Fibroblast of skin of right biceps (primary cell): ENCODE measurements around the gene TXNDC5.

Source experiments
- DNase-seq: peaks from one replicate; pipeline ENCODE4 v3.0.0-alpha.2; 2013

The TXNDC5 gene

DNA sequence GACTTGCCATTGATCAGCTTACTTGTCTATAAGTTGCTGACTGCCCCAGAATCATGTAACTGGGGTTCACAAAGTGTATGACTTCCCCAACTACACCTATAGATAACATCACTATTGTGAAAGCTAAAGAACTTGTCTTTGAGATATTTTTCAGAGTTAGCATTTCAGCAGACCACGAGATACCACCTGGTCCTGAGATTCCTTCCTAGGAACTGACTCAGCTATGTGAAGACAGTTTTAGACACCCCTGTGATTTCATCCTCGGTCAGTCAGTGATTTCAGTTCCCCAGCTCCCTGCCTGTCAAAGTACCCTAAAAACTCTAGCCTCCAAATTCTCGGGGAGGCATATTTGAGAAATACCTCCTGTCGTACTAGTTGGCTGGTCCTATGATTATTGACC lies 62.4 kb downstream of the TXNDC5 start:
- peak; percentile 3 for DNase-seq

DNA sequence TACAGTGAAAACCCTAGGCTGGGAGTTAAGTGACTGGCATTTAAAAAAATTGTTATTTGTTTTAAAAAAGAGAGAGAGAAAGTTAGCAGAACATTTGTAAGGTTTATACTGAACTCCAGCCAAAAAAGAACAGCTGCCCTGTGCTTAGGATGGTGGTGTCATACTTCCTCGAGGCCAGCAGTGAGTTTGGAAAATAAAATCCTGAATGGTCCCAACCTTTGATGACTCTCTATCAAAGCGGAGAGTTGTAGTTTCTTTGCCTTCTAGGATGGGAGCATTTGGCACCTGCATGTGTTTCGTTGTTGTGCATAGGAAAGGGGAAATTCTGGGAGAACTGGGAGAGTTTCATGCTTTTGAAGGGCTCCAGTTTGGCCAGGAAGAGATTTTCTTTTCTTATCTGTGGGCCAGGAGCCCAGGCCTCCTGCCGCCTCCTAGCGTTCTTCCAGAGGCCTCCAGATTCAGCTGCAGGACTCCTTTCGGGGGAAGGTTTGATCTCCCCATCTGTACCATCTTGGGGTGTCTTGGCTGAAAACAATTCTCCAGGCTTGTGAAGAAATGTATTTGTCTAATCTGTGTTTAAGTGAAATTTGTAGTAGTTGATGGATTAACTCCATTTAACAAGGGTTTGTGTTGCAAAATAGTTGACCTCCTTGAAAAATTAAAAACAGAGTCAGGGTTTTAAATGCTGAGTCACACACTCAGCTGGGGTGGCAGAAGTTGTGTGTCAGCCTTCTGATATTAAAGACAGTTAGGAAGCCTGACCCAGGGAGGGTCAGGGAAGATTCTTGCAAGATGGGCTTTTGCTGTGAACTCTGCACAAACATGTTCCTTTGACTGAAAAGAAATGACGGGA lies 63.4 kb downstream of the TXNDC5 start:
- DNase-seq = peak; percentile 56

DNA sequence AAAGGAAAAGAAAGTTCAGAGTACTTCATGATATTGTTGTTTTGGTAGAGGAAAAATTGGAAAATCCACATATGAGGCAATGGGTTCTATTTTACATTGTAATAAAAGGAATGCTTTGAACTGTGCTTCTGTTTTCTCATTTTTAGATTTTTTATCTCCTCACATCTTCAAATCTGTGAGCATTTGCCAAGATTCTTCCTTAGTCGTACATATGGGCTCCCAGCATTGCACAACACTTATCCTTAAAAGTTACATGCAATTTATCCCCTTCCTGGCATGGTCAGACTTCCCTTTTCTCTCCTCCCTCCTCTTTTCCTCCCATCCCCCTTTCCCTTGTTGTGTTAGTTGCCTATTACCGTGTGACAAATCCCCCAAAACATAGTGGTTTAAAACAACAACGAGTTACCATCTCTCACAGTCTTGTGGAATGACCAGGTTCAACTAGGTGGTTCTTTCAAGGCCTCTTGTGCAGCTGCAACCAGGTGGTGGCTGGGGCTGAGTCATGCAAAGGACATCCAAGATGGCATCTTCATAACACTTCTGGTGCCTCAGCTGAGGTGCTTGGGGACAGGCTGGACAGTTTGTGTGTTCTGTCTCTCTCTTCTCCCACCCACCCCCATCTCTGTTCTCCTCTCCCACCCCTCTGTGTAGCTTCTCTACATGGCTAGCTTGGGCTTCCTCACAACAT lies 68.7 kb downstream of the TXNDC5 start:
- peak; percentile 34 for DNase-seq

DNA sequence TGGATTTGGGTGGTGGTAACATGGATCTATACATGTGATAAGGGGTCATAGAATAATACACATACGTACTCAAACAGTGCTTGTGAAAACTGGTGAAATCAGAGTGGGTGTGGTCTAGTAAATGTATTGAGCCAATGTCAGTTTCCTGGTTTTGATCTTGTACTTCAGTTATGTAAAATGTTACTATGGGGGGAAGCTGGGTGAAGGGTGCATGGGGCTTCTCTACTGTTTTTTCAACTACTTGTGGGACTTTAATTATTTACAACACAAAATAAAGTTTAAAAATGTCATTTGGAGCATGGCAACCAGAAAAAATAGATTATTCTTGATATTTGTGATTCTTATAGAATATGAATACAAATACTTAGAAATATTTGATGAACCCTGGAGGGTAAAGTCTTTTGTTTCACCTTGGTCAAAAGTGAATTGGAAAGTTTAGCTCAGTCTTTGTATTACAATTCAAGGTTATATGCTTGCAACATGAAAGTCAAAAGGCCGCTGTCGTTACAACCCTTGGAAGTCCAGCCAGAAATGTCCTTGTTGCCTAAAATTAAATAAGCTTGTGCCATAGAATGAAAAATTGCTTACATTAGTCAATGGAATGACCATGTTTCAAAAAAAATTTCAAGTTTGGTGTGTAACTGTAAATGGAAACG lies 74.1 kb downstream of the TXNDC5 start:
- DNase-seq = no peak

DNA sequence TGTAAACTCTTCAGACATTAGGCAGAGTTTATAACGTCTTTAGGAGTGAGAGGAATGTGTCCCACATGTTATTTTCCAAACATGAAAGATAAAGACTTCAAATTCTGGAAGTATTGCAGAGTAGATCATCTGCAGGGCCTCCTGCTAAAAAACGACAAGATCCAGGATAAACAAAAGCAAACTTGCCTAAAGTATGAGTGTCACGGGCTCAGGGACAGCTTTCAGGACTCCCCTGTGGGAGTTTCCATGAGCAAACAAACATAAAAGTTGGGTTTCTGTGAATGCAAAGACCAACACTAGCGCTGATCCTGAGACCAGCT lies 76.9 kb downstream of the TXNDC5 start:
- no peak for DNase-seq

DNA sequence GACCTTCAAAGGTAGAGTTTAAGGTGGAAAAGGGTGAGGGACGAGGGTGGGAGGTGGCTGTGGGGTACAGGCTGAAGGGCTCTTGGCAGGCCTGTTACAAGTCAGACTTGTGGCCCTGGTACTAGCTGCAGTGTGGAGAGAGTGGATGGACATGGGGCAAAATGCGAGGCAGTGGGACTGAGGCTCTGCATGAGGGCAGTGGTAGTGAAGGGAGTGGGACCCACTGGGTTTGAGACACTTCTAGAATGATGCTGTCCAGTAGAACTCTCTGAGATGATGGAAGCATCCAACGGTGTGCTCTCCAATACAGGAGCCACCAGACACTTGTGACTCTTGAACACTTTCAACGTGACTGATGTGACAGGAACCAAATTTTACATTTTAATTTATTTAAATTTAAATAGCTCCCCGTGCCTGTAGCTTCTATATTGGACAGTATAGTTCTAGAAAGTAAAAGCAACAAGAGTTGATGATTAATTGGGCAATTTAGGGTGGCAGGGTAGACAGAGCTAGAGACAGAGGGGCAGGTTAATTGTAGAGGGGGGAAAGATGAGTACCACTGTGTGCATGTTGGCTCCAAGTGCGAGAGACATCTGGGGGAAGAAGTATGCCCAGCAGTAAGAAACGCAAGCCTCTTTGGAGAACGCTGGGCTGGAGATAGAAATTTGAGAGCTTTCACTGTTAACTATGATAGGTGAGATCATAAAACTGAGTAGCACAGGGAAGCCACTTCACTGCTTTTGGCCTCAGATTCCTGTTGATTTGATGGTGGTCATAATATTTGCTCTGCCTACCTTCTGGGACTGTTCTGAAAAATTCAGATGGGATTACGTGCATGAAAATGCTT lies 77.5 kb downstream of the TXNDC5 start:
- no peak for DNase-seq
